Raji (cell line): ENCODE results near the gene USP6.
A peak's percentile ranks its signal among the peaks of the same experiment; 100 is the strongest.

Experiments
- POLR2A ChIP-seq: IDR thresholded peaks from 2 replicates; pipeline ENCODE4 v1.6.1; 2011; ENCODE audit warnings: low read depth, low read length, control low read depth; ENCODE audit not compliant: insufficient read depth

USP6 gene

GRCh38 chr17:5115673-5116651 lies at the start of gene USP6:
USP6 (plus strand) TSS chr17:5116032; CDS start chr17:5130368, 14,336 bp downstream.
- TF ChIP-seq POLR2A: no peak

DNA sequence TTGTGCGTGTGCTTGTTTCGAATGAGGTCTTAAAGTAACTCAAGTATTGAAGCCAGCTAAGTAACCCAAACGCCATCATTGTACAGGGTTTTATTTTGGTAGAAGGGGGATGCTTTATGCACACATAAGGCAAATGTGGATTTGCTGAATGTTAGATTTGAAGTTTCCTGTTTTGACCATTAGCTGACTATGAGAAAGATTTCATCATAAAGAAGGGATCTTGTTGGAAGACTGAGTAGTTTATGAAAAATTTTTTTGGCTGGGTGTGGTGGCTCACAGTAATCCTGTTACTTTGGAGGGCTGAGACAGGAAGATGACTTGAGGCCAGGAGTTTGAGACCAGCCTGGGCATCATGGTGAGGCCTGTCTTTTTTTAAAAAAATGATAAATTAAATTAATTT lies 47.6 kb upstream of the USP6 start:
- TF ChIP-seq POLR2A: no peak

DNA sequence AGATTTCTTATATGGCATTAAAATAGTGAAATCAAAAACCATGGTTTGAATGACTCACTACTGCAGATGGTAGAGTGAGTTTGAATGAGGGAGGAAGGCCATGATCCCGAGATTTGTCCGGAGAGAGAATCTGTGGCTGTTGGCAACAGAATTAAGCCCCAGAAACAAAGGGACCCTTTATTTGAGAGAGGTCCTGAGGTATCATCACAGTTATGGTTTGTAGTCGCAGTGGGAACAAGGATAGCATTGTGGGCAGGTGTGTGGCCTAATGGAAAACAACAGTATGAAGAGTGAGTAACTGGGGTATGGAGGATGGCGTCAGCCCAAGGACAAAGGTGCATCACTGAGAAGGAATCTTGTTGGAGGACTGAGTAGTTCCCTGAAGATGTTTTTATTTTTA lies 46.1 kb upstream of the USP6 start:
- TF ChIP-seq POLR2A: no peak

DNA sequence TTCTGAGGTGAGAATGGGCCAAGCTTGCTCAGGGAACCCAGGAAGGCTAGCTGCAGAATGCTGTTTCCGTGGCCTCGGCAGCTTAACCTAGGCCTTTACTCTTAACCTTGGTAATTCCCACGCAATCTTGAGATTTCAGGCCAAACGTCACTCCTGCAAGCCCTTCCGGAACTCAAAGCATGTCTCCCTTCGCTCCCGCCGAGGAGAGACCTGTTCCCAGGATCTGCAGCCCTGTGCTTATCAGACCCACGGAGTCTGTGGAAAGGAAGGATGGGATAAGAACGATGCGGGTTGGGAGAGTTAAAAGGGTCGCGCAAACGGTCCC lies 38.1 kb upstream of the USP6 start:
- TF ChIP-seq POLR2A: no peak

- no peak for TF ChIP-seq POLR2A
Measured at GRCh38 chr17:5078106-5079028, 37.5 kb upstream of the USP6 start, which contains the start of gene ZFP3. ZFP3 (plus strand) TSS chr17:5078467; CDS start chr17:5091505, 13,038 bp downstream.

GRCh38 chr17:5080591-5080990 lies 35.2 kb upstream of the USP6 start:
- no peak for TF ChIP-seq POLR2A

GRCh38 chr17:5092218-5093010 lies 23.4 kb upstream of the USP6 start:
- TF ChIP-seq POLR2A: no peak

- TF ChIP-seq POLR2A: no peak
Measured at GRCh38 chr17:5096731-5097100, 19.1 kb upstream of the USP6 start.

DNA sequence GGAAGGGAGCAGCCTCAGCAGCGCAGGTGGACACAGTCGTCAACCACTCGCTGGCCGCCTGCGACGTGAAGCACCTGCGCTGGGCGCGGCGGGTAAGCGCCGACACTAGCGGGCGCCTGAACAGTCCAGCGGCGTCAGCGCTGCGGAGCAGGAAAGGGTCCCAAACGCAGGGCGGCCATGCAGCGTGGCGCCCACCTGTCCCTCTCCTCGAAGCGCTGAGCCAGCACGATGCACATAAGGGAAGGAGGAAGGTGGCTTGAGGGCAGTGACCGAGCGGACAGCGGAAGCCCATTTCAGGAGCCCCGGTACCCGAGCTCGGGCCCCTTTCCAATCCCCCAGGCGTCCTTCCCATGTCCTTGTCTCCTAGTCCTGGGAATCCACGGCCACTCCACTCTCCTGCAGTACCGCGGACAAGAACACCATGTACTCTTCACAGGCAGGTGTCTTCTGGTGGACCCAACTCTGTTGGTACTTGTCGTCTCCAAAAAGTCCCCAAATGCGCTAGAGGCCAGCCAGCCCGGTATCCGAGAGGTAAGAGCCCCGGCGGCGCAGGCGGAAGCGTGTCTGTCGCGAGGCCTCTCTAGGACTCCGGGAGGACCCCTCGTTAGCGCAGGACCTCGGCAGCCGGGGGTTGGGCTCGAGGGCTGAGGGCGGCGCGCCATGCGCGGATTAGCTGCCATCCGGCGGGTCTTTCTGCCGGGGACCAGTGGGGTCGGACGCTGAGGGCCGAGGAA lies 18.6 kb upstream of the USP6 start:
- TF ChIP-seq POLR2A: no peak

- TF ChIP-seq POLR2A: no peak
Measured at GRCh38 chr17:5099271-5099670, 16.6 kb upstream of the USP6 start.

- TF ChIP-seq POLR2A: no peak
Measured at GRCh38 chr17:5100832-5101231, 15.0 kb upstream of the USP6 start.

- TF ChIP-seq POLR2A: peak; percentile 42
Measured at GRCh38 chr17:5110816-5111215, 5.0 kb upstream of the USP6 start.

GRCh38 chr17:5111402-5112204 lies 4.2 kb upstream of the USP6 start, which contains the start of gene ZNF232:
ZNF232 (minus strand) TSS chr17:5111878; CDS start chr17:5111822, 56 bp downstream.
- TF ChIP-seq POLR2A: peak; percentile 97

GRCh38 chr17:5118219-5118618 lies 2.4 kb downstream of the USP6 start:
- TF ChIP-seq POLR2A: no peak

GRCh38 chr17:5120036-5120435 lies 4.2 kb downstream of the USP6 start:
- no peak for TF ChIP-seq POLR2A
